Activated T-helper 1 cell treated with anti-CD3 and anti-CD28 coated beads, Interleukin-2, amount 50 U/mL, for 16 hours (primary cell): ENCODE measurements around the gene DPP6.

Source experiments
- DNase-seq, 2 donors: peaks; one replicate each; pipeline ENCODE4 v3.0.0-alpha.2; 2020; ENCODE audit warnings: low read depth in 1 of 2, low spot score in 1 of 2

DPP6 gene

DNA sequence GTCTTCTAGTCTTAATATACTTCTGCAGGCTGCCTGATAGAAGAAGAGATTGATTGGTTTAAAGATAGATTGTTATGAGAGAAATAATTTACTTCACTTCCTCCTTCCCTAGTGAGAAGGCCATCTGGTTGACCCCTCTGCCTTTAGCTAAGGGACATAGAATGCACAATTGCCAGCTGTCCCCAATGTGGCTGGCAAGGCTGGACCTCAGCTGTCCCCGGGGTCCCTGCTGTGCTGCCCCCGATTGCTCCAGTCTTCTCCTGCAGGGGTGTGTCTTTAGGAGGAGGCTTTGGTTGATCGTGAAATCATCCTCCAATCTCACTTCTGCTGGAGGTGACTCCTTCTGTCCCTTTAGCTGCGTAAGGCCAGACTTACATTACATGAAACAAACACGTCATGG lies 388.5 kb downstream of the DPP6 start:
- no peak for DNase-seq

DNA sequence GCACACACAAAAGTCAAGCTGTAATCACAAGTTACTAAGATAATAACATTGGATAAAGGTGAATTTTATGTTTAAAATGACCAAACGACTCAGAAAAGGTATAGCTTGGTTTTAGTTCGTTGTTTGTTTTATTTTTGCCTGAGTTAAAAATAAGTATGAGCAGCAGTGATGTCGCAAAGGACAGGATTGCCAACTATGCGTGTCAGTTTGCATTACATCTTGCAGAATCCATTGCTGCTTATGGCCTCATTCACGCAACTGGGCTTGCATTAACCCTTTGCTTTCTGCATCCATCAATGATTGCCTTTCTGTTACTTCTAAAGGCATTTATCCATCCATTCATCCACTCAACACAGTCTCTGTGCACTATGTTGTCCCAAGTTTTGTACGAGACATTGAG lies 389.6 kb downstream of the DPP6 start:
- no peak for DNase-seq

DNA sequence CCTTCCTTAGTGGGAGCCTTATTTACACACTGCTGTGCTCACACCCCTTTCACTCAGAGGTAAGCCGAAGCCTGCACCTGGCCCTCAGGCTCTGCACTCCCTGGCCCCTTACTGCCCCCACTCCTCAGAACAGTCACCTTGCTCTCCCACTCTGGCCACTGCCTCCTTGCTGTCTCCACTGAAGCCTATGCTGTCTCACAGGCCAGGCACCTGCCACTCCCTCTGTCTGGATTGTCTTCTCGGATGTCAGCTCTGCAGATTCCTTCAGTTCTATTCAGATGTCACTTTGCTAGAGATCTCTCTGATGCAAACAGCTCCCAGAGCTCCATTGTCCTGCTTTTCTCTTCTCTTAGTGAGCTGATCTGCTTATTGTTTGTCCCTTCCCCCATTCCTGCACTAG lies 390.7 kb downstream of the DPP6 start:
- DNase-seq, result no peak

DNA sequence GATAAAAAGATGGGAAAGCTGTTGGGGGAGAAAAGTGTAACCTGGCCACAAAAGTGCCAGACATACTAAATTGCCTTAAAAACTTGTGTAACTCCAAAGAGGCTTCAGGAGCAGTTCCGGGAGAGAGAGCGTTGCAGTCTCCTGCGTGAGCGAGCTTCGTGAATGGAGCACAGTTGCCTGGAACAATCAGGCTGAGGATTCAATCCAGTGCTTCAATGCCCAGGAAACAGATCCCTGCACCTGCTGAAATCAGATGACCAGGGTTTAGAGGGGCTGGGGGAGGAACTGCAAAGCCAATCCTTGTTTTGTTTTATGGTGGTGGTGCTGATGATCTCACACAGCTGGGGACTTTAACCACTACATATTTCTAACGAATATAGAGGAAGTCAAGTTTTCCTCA lies 398.3 kb downstream of the DPP6 start:
- no peak for DNase-seq

DNA sequence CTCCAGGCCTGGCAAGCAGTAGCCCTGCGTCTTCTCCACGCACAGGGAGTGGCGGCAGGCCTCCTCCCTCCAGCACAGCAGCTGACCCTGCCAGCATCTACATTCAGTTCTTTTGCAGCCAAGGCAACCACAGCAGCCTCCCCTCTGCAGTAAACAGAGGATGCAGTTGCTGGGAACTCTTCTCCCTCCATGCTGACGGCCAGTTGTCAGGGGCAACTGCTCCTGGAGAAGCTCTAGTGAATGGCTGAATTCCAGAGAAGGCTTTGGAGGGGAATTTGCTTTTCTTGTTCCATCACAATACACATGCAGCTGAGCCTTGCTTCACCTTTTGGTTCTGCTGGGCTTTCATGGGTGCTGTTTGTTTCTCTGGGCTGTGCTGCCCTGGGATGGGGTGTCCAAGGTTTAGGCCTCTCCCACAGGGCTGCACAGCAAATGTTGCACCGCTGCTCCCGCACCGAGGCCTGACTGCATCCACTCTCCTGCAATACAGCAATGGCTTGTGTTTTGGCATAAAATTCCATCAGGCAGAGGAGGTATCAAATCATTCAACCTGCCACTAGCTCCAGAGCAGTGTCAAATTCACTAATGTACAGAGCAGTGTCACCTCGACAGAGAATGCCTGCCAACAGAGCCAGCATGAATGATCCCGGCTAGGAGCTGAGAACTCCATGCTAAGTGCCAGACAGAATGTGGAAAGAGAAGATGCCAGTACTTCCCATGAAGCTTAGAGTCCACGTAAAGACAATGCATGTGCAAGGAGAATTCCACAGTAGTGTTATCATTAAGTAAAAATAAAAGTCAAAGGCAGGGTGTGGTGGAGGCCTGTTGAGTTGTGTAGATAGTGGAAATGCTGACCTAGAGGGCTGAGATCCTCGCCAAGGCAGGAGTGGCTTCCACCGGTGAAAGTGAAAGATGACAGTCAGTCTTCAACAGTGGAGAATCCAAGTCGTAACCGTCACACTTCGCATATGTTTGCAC lies 399.6 kb downstream of the DPP6 start:
- DNase-seq, result no peak

DNA sequence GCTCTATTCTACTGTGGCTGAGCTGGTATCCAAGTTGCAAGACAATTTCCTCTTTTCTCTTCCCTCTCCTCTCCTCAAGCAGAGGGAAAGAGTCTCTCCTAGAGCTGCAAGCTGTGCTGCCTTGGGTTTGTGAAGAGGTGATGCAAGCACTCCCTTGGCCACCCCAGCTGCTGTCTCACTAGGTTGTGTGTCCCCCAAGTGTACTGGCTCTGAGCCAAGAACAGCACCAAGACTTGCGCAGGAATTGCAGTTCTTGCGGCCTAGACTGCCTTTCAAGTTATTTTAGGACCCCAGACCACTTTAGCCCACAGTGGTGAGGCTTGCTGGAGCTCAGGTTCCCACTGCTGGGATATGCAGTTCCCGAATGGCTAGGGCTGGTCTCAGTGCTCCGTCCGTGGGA lies 411.6 kb downstream of the DPP6 start:
- DNase-seq, result no peak

DNA sequence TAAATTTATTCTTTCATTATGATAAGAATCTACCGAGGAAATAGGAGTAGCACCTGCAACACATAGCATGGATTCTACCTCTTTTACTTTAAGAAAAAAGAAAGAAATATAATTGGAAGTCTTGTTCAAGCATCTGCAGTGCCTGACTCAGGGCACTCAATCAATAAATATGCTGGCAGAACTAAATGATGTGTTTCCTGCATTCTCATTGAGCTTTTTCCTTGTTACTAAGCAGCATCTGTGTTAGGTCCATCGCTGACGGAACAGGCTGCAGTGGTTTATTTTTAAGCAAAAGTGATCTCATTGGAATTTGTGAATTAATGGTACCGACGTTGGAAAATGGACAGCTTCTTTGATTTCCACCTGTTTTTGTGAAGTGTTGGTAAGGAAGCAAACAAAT lies 417.5 kb downstream of the DPP6 start:
- no peak for DNase-seq

DNA sequence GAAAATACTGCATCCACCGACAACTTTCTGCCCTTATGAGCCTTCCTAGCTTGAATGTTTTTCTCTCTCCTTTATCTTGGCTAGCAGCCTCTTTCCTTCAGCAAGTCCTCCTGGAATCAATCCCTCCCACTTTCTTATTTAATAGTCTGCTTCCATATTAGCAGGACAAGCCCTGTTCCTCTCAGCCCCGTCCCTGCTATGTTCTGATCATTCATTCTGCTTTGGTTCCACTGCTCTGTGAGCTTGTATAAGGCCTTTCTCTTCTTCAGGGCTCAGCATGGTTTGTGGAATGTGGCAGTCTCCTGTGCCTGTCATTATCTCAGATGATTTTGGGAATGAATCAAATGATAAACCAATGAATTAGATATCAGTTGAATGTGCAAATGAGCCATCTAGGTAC lies 420.1 kb downstream of the DPP6 start:
- DNase-seq, result no peak

DNA sequence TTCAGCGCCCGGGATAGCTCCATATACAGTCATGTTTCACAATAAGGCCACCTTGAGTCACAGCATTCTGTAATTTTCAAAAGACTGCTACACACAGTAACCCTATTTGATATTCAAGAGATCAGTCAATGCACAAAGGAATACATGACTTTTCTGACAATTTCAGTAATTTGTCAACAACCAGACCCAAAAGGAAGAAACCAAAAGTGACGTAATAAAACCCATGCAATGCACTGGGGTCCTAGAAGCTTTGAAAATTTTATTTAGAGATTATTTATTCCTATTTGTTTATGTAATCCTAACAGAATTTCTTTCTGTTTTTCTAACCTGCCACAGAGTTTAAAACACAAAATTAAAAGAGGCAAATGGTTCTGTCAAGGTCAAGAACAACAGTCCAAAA lies 421.2 kb downstream of the DPP6 start:
- DNase-seq, result no peak

DNA sequence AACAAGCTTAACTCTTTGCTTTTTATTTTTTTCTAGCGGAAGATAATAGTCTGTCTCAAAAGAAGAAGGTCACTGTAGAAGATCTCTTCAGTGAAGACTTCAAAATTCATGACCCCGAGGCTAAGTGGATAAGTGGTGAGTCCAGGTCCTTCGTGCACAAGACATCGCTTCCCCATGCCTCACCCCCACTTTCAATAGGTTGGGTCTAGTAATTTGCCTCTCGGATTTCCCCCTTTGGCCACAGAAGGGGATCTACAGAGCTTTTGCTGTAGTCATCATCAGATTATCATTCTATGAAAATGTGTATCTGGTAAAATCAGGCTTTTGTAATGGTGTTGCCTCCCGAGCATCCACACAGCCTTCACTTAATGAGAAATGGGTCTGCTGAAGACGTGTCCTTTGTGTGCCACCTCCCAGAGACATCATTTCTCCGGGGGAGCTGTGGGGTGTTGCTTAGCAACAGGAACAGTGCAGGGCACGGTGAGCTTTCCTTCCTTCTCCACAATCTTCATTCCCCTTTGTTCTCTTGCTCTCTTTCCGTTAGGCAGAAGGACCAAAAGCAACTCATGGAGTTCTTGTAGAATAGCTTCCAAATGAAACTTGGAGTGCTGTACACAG lies 422.8 kb downstream of the DPP6 start:
- no peak for DNase-seq

DNA sequence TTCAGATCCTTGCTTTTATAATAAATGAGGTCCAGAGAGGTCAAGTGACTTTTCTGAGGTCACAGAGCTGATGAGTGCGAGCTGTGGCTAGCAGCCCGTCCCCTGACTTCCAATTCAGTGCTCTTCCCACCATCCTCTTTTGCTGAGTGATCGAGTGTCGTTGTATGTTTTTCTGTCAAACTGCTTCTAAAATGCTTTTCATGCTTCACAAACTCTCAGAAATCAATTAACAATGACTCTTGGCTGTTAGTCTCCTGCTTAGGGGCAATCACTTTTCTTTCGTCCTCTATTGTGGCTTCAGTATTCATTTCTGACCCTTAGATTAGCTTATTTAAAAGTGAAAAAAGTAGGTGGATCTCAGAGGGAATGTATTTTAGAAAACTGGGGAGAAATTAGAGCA lies 423.7 kb downstream of the DPP6 start:
- no peak for DNase-seq

DNA sequence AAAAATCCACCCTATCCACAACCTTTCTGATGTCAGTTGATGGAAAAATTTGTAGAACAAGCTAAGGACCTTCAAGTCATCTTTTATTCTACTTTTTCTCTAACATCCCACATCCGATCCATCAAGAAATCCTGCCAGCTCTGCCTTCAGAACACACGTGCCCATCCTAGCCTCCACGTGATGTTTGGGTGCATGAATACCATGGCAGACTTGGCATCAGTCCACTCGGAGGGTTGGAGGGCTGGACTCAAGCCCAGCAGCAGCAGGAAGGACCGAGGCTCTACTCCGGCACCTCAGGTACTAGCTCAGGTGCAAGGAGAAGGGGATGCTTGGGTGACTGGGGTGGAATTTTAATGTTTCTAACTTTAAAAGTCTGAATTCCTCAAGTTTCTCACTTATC lies 428.6 kb downstream of the DPP6 start:
- no peak for DNase-seq

DNA sequence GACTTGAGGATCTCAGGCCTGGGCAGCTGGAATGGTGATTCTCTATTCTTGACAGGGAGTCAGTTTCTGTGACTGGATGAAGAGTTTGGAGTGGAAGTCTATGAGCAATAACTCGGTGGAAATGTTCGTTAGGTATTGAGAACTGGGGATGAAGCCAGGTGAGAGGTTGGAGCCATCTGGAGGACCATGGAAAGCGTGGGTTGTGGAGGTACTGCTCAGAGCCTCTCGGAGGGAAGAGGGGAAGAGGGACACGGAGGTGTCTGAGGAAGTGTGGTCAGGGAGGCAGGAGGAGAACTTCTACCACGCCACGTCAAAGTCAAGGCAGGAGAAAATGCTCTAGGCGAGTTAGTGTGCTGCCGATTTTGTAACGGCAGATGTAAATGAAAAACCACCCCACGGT lies 430.7 kb downstream of the DPP6 start:
- no peak for DNase-seq

DNA sequence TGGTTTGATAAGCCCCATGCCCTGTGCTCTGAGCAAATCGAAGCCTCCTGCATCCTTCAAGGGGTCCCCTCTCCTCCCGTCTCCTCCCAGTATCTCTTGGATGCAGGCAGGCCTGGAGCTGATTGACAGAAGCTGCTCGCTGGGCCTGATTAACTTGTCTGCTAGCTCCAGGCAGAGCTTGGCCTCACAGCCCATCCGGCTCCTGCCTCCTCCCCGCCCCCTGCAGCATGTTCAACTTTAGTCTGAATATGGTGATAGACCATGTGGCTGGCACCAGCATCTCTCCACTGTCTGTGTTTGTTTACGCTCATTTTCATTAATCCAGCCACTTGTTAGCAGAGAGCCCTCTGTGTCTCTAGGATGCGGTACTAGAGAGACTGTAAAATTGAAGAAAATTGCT lies 432.2 kb downstream of the DPP6 start:
- DNase-seq, result no peak

DNA sequence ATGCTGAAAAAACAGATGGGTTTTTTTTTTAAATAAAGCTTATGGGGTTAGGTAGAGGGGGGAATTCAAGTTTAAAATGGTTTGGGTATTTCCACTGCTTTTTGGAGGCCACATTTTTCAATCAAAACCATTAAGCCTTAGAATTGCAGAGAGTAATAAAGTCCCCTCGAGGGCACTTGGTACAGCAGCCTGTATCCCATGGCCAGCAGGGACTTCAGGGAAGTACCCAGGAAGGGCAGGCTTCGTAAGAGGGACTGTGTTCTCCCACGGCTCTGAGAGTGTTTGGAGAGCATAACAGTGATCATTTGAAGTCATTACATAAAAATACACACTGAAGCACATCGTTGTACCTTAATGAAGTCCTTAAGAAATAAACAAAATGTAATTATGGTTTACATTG lies 432.7 kb downstream of the DPP6 start:
- DNase-seq, result no peak

DNA sequence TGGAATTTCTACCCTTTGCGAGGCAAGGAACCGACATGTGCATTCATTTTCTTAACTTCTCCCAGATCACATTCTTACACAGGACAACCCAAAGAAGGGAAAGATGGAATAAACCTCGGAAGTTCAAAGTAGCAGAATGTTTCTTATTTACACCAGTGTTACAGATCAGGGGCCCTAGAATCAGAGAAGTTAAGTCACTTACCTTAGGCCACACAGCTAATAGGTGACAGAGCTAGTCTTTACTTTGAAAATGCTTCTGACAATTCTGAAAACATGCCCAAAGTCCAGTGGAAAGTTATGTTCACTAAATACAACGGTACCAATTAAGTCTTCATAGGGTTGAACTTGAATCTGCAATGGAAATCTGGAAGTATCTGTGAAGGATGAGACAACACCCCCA lies 437.7 kb downstream of the DPP6 start:
- DNase-seq, result no peak

DNA sequence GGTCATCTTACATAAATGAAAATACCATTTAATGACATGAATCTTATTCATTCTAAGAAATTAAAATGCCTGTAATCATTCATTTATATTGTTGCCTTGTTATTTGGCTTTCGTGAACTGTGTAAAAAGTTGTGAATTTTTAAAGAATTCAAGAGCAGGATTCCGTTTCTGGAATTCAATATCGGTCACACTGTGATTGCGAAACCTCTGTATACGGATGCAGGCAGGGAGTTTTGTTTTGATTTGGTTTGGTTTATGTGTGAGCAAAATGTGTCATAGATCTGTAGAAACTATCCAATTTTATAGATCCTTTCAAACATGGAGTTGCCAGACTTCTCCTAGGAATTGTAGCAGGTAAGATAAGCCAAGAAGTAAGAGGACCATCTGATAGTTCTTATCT lies 441.4 kb downstream of the DPP6 start:
- DNase-seq, result no peak

DNA sequence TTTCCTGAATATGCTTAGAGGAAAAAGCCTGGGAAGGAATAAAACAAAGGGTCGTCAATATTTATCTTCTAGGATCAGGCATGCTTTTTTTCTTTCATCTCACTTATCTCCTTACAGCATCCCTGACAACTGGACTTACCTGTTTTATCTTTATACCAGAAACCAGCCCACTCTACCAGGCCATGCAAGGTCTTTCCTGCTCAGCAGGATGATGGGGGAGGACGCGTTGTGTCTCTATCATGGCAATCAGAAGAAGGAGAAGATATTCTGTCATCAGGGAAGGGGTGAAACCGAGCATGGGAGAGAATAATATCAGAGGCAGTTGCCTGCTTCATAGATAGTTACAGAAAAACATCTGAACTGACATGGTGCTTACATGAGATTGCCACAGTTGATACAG lies 445.6 kb downstream of the DPP6 start:
- DNase-seq, result no peak

DNA sequence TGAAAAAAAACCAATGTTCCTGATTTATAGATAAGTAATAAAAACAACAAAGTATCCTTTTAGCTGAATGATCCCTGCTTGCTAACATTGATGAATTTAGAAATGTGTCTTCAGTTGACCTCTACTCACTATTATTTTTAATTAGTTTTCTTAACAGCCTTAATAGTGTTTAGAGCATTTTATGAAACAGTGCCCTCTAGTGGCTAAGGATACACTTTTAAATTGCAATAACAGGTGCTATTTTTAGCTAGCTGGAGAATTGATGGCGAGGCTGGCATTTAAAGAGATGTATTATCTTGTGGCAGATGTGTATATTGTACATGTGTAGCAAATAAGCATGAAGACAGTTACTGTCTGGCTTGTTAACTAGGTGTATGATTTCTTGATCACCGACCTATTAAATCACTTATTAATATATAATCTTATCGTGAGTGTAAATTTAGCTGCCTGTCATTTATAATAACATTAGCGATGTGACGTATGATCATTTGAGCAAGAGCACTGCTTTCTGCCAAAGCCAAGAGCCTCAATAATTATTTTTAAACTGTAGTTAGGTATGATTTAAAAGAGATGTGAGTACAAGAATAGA lies 451.9 kb downstream of the DPP6 start:
- DNase-seq, result no peak

DNA sequence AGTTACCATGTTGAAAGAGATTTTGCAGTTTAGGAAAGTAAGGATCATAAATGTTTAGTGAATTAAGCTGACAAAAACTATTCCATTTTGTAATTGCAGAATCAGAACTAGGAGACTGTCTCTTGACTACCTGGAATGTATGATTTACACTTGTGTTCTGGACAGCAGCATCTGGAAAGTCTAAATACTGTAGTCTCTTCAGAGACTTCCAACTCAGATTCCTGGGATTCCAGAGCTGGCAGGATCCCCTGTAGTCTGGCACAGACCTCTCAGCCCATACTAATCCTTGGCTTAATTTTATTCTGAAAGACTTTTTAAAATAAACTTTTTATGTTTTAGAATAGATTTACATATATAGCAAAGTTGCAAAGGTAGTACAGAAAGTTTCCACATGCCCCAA lies 452.7 kb downstream of the DPP6 start:
- no peak for DNase-seq

DNA sequence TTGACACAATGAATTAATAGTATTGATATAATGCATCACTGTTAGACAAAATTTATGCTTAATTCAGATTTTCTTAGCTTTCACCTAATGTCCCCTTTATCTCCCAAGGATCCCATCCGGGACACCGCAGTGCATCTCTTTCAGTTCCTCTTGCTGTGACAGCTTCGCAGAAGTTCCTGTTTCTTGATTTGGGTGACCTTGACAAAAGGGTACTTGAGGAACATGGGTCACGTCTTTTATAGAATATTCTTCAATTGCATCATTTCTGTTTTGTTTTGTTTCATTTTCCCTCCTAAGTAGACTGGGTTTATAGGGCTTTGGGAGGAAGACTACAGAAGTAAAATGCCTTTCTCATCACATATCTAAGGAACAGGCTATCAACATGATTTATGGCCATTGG lies 453.2 kb downstream of the DPP6 start:
- no peak for DNase-seq

DNA sequence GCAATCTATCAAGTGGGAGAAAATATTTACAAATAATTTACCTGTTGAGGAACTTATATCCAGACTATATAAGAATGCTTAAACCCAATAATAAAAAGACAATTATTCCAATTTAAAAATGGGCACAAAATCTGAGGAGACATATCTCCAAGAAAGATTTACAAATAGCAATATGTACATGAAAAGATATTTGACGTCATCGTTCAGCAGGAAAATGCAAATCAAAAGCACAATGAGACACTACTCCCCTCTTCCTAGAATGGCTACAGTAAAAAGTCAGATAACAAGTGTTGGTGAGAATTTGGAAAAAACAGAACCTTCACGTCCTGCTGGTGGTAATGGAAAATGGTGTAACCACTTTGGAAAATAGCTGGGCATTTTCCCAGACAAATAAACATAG lies 457.0 kb downstream of the DPP6 start:
- DNase-seq, result no peak
